Activated CD4-positive, alpha-beta T cell treated with anti-CD3 and anti-CD28 coated beads, Interleukin-2, amount 10 ng/mL, durations not matched to agents 7 days and 5 days (primary cell): ENCODE data around the gene ARL4D. TPM values are rescaled to one million over a fixed set of nuclear protein-coding genes. Genes with fewer than 3 reads are reported as not detected.
A peak's percentile ranks its signal among the peaks of the same experiment; 100 is the strongest.

Experiments used
- CTCF ChIA-PET: fragments of 350-600 bp; sonication (Branson Sonifier 250); formaldehyde crosslinking; loops from one replicate; lab custom pipeline; 2021; ENCODE audit warnings: antibody characterized with exemption; lab: Charles Lee
- POLR2A ChIA-PET: fragments of 350-600 bp; sonication (Branson Sonifier 250); formaldehyde crosslinking; loops from one replicate; lab custom pipeline; 2021; ENCODE audit warnings: antibody characterized with exemption; lab: Charles Lee
- DNase-seq: peaks from one replicate; pipeline ENCODE4 v3.0.0-alpha.2; 2020
- H3K27ac Mint-ChIP-seq: one replicate; pipeline ENCODE4 v1.8.0; 2021; ENCODE audit warnings: mild to moderate bottlenecking, moderate library complexity, mixed read lengths
- H3K27me3 Mint-ChIP-seq: one replicate; pipeline ENCODE4 v1.8.0; 2021; ENCODE audit warnings: mixed read lengths
- H3K36me3 Mint-ChIP-seq: one replicate; pipeline ENCODE4 v1.8.0; 2021; ENCODE audit warnings: low read depth, mixed read lengths
- H3K4me1 Mint-ChIP-seq: one replicate; pipeline ENCODE4 v1.8.0; 2021; ENCODE audit warnings: mixed read lengths
- H3K4me3 Mint-ChIP-seq: one replicate; pipeline ENCODE4 v1.8.0; 2021; ENCODE audit warnings: mild to moderate bottlenecking, moderate library complexity, mixed read lengths
- H3K9me3 Mint-ChIP-seq: one replicate; pipeline ENCODE4 v1.8.0; 2021; ENCODE audit warnings: mixed read lengths
- total RNA-seq, 2 experiments: library from RNA; stranded (reverse); gene quantifications; one replicate each; pipeline ENCODE4 v1.2.3, GENCODE V29; 2021

ARL4D gene
- 1 to 10 TPM; 2.1 to 2.2 TPM for total RNA-seq

- H3K4me1 Mint-ChIP-seq: peaks cover 41% of the 10 kb centered on the region
- DNase-seq: peak; percentile 86
- no peaks in the 10 kb centered on the region for H3K9me3 Mint-ChIP-seq
- H3K27ac Mint-ChIP-seq: peak within 1 kb of the TSS; percentile 94
- peak within 1 kb of the TSS; percentile 90 for H3K4me3 Mint-ChIP-seq
- CTCF ChIA-PET: interaction anchor here (0.6 to 14.7 kb wide), 11 partner anchors 9 to 1751 kb away, joined by 3 to 240 read pairs (median 4); partner anchors contain the start of gene DHX8
- POLR2A ChIA-PET: interaction anchor here (0.6 to 1.9 kb wide), 3 partner anchors 31 to 48 kb away, joined by 3 to 9 read pairs (median 7); no protein-coding TSS in a partner anchor
- no peaks in the 10 kb centered on the region for H3K36me3 Mint-ChIP-seq
- no peaks in the 10 kb centered on the region for H3K27me3 Mint-ChIP-seq
Observed at GRCh38 chr17:43398724-43399595, at the start of gene ARL4D. Gene ARL4D, plus strand, starts transcription at chr17:43398993. Its CDS starts 740 bp downstream, at chr17:43399733.

GRCh38 chr17:43349142-43349541, 49.7 kb upstream of the ARL4D start:
- Mint-ChIP-seq H3K27ac (no peak overlapping the region), H3K27me3 (no peaks in the 10 kb centered on the region), H3K4me3 (no peak overlapping the region), H3K9me3 (peaks cover 52% of the 10 kb centered on the region), H3K4me1 (peaks cover 15% of the 10 kb centered on the region), H3K36me3 (peaks cover 32% of the 10 kb centered on the region)
- ChIA-PET CTCF (no interaction called here), POLR2A (no interaction called here)
- no peak for DNase-seq

- ChIA-PET CTCF (interaction anchor here (1.6 kb wide), 1 partner anchor 17 kb away, joined by 6 read pairs; no protein-coding TSS in a partner anchor), POLR2A (no interaction called here)
- peaks cover 15% of the 10 kb centered on the region for H3K4me1 Mint-ChIP-seq
- peaks cover 49% of the 10 kb centered on the region for H3K9me3 Mint-ChIP-seq
- no peaks in the 10 kb centered on the region for H3K27me3 Mint-ChIP-seq
- H3K36me3 Mint-ChIP-seq: peaks cover 32% of the 10 kb centered on the region
- H3K27ac Mint-ChIP-seq: no peak overlapping the region
- H3K4me3 Mint-ChIP-seq: no peak overlapping the region
- DNase-seq: no peak
Observed at GRCh38 chr17:43350888-43351361, 47.9 kb upstream of the ARL4D start.

- CTCF ChIA-PET: interaction anchor here (1.6 kb wide), 1 partner anchor 18 kb away, joined by 6 read pairs; no protein-coding TSS in a partner anchor
- POLR2A ChIA-PET: no interaction called here
- H3K27me3 Mint-ChIP-seq: no peaks in the 10 kb centered on the region
- H3K4me3 Mint-ChIP-seq: no peak overlapping the region
- DNase-seq: no peak
- H3K4me1 Mint-ChIP-seq: peaks cover 15% of the 10 kb centered on the region
- peaks cover 48% of the 10 kb centered on the region for H3K9me3 Mint-ChIP-seq
- H3K36me3 Mint-ChIP-seq: peaks cover 32% of the 10 kb centered on the region
- no peak overlapping the region for H3K27ac Mint-ChIP-seq
Observed at GRCh38 chr17:43351691-43352090, 47.1 kb upstream of the ARL4D start.

GRCh38 chr17:43352579-43353331, 46.0 kb upstream of the ARL4D start:
- Mint-ChIP-seq H3K4me1 (peaks cover 15% of the 10 kb centered on the region), H3K27ac (no peak overlapping the region), H3K4me3 (no peak overlapping the region), H3K27me3 (no peaks in the 10 kb centered on the region), H3K9me3 (peaks cover 37% of the 10 kb centered on the region), H3K36me3 (peaks cover 22% of the 10 kb centered on the region)
- CTCF ChIA-PET: interaction anchor here (1.5 to 1.9 kb wide), 2 partner anchors 18 to 131 kb away, joined by 4 to 9 read pairs; partner anchors contain the start of gene DHX8
- POLR2A ChIA-PET: no interaction called here
- no peak for DNase-seq

- peaks cover 31% of the 10 kb centered on the region for H3K9me3 Mint-ChIP-seq
- ChIA-PET CTCF (interaction anchor here (1.5 to 1.9 kb wide), 2 partner anchors 19 to 131 kb away, joined by 4 to 9 read pairs; partner anchors contain the start of gene DHX8), POLR2A (no interaction called here)
- H3K4me3 Mint-ChIP-seq: no peak overlapping the region
- no peak overlapping the region for H3K27ac Mint-ChIP-seq
- peaks cover 15% of the 10 kb centered on the region for H3K4me1 Mint-ChIP-seq
- peaks cover 20% of the 10 kb centered on the region for H3K36me3 Mint-ChIP-seq
- H3K27me3 Mint-ChIP-seq: no peaks in the 10 kb centered on the region
- no peak for DNase-seq
Observed at GRCh38 chr17:43353393-43353792, 45.4 kb upstream of the ARL4D start.

GRCh38 chr17:43354371-43354770, 44.4 kb upstream of the ARL4D start:
- peaks cover 21% of the 10 kb centered on the region for H3K9me3 Mint-ChIP-seq
- no peaks in the 10 kb centered on the region for H3K27me3 Mint-ChIP-seq
- no peak overlapping the region for H3K27ac Mint-ChIP-seq
- DNase-seq: no peak
- CTCF ChIA-PET: interaction anchor here (1.9 kb wide), 1 partner anchor 130 kb away, joined by 9 read pairs; the partner anchor contains the start of gene DHX8
- H3K4me1 Mint-ChIP-seq: peaks cover 18% of the 10 kb centered on the region
- POLR2A ChIA-PET: interaction anchor here (0.8 kb wide), 1 partner anchor 14 kb away, joined by 3 read pairs; no protein-coding TSS in a partner anchor
- H3K4me3 Mint-ChIP-seq: no peak overlapping the region
- peaks cover 16% of the 10 kb centered on the region for H3K36me3 Mint-ChIP-seq

GRCh38 chr17:43356450-43356849, 42.3 kb upstream of the ARL4D start:
- Mint-ChIP-seq H3K27me3 (no peaks in the 10 kb centered on the region), H3K27ac (no peak overlapping the region), H3K4me3 (no peak overlapping the region), H3K4me1 (peaks cover 17% of the 10 kb centered on the region), H3K36me3 (peaks cover 5% of the 10 kb centered on the region), H3K9me3 (peaks cover 9% of the 10 kb centered on the region)
- POLR2A ChIA-PET: no interaction called here
- DNase-seq: no peak
- CTCF ChIA-PET: interaction anchor here (1.0 to 3.8 kb wide), 4 partner anchors 13 to 128 kb away, joined by 3 to 16 read pairs (median 4); partner anchors contain the start of gene DHX8

GRCh38 chr17:43356999-43357398, 41.8 kb upstream of the ARL4D start:
- Mint-ChIP-seq H3K4me3 (no peak overlapping the region), H3K27ac (no peak overlapping the region), H3K27me3 (no peaks in the 10 kb centered on the region), H3K9me3 (peaks cover 4% of the 10 kb centered on the region), H3K36me3 (no peaks in the 10 kb centered on the region), H3K4me1 (peaks cover 17% of the 10 kb centered on the region)
- POLR2A ChIA-PET: no interaction called here
- CTCF ChIA-PET: interaction anchor here (1.0 to 3.8 kb wide), 5 partner anchors 14 to 127 kb away, joined by 3 to 16 read pairs (median 3); partner anchors contain the start of gene DHX8
- DNase-seq: no peak

- Mint-ChIP-seq H3K27me3 (no peaks in the 10 kb centered on the region), H3K4me3 (peak overlapping the region; percentile 86), H3K4me1 (peaks cover 7% of the 10 kb centered on the region), H3K9me3 (no peaks in the 10 kb centered on the region), H3K27ac (peak overlapping the region; percentile 100), H3K36me3 (no peaks in the 10 kb centered on the region)
- ChIA-PET CTCF (interaction anchor here (1.0 to 4.6 kb wide), 3 partner anchors 14 to 124 kb away, joined by 3 to 26 read pairs (median 7); partner anchors contain the start of gene DHX8), POLR2A (no interaction called here)
- DNase-seq: no peak
Observed at GRCh38 chr17:43359469-43360110, 39.2 kb upstream of the ARL4D start.

- H3K27me3 Mint-ChIP-seq: no peaks in the 10 kb centered on the region
- H3K36me3 Mint-ChIP-seq: no peaks in the 10 kb centered on the region
- CTCF ChIA-PET: interaction anchor here (1.0 to 4.6 kb wide), 3 partner anchors 13 to 123 kb away, joined by 3 to 26 read pairs (median 7); partner anchors contain the start of gene DHX8
- no peaks in the 10 kb centered on the region for H3K9me3 Mint-ChIP-seq
- peak overlapping the region; percentile 86 for H3K4me3 Mint-ChIP-seq
- peak overlapping the region; percentile 100 for H3K27ac Mint-ChIP-seq
- DNase-seq: peak; percentile 70
- POLR2A ChIA-PET: interaction anchor here (0.6 to 1.1 kb wide), 10 partner anchors 9 to 725 kb away, joined by 3 to 13 read pairs (median 4); partner anchors contain the start of genes ARL4D, BRCA1 and DHX8
- H3K4me1 Mint-ChIP-seq: peaks cover 12% of the 10 kb centered on the region
Observed at GRCh38 chr17:43360376-43360738, 38.4 kb upstream of the ARL4D start.
